Vagina (tissue), 2 donors: ENCODE results near the gene SPATA25.

ENCODE experiments used
- CTCF ChIP-seq, 3 experiments: fragments of 450-650 bp in 2 of 3; fragments of 200-600 bp in 1 of 3; sonication (generic) in 1 of 3; IDR thresholded peaks; one replicate each; pipeline ENCODE4 v1.5.1; 2017 to 2019; ENCODE audit warnings: antibody characterized with exemption in 3 of 3, mild to moderate bottlenecking in 2 of 3, moderate library complexity in 2 of 3
- POLR2AphosphoS5 ChIP-seq, 2 donors: sonication (generic); formaldehyde crosslinking; IDR thresholded peaks; one replicate each; pipeline ENCODE4 v1.9.0; 2017; ENCODE audit warnings: antibody characterized with exemption in 2 of 2, mild to moderate bottlenecking in 2 of 2, low read depth in 1 of 2; ENCODE audit not compliant: insufficient read depth in 1 of 2

GRCh38 chr20:45872626-45873025 lies 14.8 kb downstream of the SPATA25 start:
- no peak for TF ChIP-seq CTCF (IDR thresholded peaks at IDR 0.05)
- no peak for TF ChIP-seq POLR2AphosphoS5 (IDR thresholded peaks at IDR 0.05; ENCODE audit: insufficient read depth in 1 of 2, low read depth in 1 of 2)
